ENCODE results near the gene PDIA5.

GRCh38 chr3:123194552-123194951, 127.7 kb downstream of the PDIA5 start:
- TF ChIP-seq POLR2AphosphoS5 (IDR thresholded peaks at IDR 0.05) = no peak
- no peak for TF ChIP-seq POLR2A (IDR thresholded peaks at IDR 0.05)

All from upper lobe of left lung (tissue), 4 donors.